ENCODE data around the gene REEP2.

DNA sequence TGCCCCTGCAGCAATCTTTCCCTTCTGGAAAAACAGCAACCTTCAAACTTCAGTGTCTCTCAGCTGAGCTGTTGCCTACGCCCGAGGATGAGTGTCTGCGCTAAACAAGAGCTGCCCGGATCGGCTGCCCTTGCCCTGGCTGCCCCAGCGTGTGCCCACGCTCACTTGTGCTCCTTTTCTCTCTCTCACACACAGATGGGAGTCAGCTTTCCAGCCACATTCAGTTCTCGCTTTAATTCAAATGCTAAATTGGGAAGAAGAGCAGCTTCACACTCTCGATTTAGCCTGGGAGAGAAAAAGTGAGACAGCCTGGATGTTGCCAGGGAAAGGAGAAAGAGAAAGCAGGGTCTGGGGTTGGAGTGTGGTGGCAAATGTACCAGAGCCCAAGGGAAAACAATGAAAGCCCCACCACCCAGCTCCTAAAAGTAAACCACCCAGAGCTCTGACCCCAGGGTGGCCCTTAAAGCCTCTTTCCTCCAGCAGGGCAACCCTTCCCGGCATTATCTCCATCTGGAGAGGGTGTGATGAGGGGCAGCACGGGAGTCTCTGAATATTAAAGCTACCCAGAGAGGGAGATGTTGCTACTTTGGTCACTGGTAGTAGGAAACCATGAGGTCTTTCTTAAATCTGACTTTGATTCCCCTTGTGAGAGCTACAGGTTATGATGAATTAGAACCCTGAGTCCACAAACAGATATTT lies 16.5 kb downstream of the REEP2 start:
- TF ChIP-seq CTCF (IDR thresholded peaks at IDR 0.05) = no peak
- no peak for TF ChIP-seq POLR2AphosphoS5 (IDR thresholded peaks at IDR 0.05)
- TF ChIP-seq POLR2A (IDR thresholded peaks at IDR 0.05) = no peak
